Activated effector memory CD4-positive, alpha-beta T cell treated with Interleukin-2 at 50 U/mL for 16 hours (primary cell): ENCODE measurements around the gene YJEFN3.

Experiments
- DNase-seq: peaks from one replicate; pipeline ENCODE4 v3.0.0-alpha.2; 2020

Gene YJEFN3

GRCh38 chr19:19558055-19558454 lies 29.3 kb downstream of the YJEFN3 start:
- DNase-seq, result no peak

DNA sequence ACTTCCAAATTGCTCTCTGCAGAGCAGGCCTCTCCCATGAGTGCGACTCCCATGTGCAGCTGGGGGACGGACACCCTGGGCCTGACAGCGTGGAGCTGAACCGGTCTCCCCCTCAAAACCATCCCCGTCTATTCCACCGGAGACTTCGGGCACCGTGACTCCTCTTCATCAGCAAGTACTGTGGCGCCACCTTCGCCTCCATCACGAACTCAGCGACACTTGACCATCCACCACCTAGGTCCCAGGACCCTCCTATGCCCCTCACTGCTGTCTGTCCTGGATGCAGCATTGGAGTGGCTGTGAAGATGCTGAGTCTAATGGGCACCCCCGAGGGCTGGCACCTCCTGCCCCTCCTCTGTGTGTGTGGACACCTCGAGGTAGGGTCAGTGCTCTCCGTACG lies 29.9 kb downstream of the YJEFN3 start:
- no peak for DNase-seq

DNA sequence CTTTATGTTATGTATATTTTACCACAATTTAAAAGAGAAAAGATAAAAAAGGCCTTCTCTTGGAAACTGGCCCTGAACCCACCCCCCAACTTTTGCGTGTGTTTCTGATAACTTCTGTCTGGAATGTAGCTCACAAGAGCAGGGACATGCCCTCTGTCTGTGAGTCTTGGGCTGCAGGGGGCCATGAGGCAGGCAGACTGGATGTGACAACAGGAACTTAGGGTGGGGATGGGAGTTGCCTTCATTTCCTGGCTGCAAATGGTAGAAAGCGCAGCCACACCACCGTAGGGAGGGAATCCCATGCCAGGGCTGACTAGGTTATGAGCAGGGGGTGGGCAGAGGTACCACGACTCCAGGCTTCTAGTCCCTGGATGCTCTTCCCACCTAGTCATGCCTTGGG lies 31.2 kb downstream of the YJEFN3 start:
- DNase-seq, result no peak

DNA sequence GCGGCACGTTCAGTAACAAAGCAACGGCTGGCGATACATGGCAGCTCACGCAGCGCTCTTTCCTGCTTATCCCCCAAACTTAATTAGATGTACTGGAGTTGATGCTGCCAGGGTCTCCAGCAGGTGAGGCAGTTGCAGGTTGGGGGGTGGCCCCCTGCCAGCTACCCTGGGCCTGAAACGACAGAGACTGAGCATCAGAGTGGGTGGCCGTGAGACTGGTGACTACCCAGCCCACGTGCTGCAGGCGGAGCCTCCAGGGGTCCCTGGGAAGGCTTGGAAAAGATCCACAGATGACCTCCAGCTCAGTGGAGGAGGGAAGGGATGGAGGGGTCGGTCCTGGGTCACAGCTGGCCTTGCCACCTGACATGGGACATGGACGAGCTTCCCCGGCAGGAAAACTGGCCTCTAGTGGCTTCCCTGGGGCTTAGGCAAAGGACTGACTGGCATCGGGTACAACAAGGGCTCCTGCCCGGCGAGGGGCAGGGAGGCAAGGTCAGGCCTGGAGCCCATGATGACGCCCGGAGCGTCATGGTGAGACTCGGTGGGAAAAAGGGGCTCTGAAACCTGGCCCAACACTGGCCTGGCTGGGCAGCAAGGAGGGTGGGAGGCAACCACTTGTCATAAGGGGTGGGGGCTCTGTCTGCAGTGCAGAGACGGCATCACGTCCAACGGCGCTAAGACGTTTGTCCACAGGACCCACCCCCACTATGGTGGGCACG lies 33.4 kb downstream of the YJEFN3 start:
- DNase-seq, result no peak

DNA sequence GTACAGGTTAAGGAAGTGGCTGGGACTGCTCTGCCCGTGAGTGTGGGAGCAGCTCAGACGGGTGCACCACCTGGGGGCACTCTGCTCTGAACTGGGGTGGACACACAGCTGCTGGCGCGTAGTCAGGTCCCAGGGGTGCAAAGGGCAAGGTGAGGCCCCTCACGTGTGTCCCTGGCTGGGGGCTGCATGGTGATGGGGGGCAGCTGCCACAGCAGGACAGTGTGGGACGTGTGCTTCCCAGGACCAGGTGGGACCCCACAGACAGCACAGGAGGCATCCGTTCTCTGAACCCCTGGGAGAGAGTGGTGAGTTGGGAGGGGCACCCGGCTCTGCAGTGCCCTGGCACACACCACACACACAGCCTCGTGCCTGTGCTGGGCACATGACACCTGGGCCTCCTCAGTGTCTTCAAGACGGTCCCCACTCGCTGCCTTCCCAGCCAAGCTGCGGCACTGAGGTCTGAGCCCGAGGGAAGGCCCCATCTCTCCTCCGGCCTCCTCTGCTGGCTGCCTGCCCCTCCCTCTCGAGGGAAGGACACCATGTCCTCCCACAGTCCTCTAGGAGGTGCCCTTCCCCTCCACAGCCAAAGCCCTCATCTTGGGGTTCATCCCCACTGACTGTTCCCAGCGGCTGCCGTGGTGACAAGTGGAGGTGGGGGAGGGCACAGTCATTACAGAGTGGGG lies 34.1 kb downstream of the YJEFN3 start:
- peak; percentile 25 for DNase-seq

DNA sequence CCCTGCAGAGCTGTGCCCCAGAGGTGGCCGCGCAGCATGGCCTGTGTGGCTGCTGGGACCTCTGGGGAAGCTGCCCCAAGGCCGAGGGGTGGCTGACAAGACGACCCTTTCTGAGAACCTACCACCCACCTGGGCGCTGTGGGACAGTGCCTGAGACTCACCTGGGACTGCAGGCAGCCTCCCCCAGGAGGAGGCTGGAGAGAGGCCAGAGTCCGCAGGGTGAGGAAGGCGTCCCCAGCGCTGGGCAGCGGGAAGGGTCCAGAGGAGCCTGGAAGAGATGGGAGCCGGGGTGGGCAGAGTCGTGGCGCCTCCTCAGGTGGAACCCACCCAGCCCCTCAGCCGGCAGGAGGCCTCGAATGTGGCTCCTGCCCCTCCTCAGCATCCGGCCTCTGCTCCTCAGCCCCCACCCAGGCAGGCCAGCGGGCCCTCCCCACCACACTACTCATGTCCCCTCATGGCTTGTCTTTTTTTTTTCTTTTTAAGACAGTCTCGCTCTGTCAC lies 34.7 kb downstream of the YJEFN3 start:
- no peak for DNase-seq

DNA sequence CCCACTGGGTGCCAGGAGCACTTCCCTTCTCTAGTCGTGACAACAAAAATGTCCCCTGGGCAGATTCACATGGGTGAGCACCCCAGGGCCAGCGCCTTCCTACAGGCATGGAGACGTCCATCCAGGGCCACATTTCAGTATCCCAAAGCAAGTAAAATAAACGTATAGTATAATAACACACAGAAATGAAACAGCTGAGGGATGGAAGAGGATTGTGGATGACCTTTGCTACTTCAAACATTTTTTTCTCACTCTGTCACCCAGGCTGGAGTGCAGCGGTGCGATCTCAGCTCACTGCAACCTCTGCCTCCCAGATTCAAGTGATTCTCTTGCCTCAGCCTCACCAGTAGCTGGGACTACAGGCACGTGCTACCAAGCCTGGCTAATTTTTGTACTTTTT lies 37.6 kb downstream of the YJEFN3 start:
- DNase-seq, result no peak

GRCh38 chr19:19567391-19567790 lies 38.7 kb downstream of the YJEFN3 start:
- no peak for DNase-seq

- no peak for DNase-seq
Measured at GRCh38 chr19:19568802-19569756, 40.4 kb downstream of the YJEFN3 start.

- DNase-seq, result no peak
Measured at GRCh38 chr19:19570571-19570970, 41.9 kb downstream of the YJEFN3 start.

- DNase-seq, result no peak
Measured at GRCh38 chr19:19571071-19571786, 42.5 kb downstream of the YJEFN3 start.

- DNase-seq, result no peak
Measured at GRCh38 chr19:19575411-19575810, 46.7 kb downstream of the YJEFN3 start.

DNA sequence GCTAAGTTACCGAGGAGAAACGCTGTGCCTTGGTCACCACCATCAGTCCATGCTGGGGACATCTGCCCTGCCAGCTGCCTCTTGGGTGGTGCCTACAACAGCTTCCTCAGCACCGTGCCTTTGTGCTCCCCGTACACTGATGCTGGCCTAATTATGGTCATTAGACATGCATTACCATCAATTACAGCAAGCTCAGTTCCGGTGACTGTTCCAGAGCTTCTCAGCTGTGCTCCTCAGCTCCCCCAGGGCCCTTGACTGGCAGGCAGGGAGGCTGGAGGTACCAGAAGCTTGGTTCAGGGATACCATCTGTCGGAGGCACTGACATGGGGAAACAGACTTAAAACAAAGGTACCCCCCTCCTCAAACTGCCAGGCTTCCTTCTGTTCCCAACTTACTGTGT lies 49.5 kb downstream of the YJEFN3 start:
- no peak for DNase-seq

- DNase-seq, result no peak
Measured at GRCh38 chr19:19579533-19580361, 51.0 kb downstream of the YJEFN3 start.

- no peak for DNase-seq
Measured at GRCh38 chr19:19580418-19580817, 51.7 kb downstream of the YJEFN3 start.

GRCh38 chr19:19581391-19581790 lies 52.7 kb downstream of the YJEFN3 start:
- DNase-seq, result no peak

DNA sequence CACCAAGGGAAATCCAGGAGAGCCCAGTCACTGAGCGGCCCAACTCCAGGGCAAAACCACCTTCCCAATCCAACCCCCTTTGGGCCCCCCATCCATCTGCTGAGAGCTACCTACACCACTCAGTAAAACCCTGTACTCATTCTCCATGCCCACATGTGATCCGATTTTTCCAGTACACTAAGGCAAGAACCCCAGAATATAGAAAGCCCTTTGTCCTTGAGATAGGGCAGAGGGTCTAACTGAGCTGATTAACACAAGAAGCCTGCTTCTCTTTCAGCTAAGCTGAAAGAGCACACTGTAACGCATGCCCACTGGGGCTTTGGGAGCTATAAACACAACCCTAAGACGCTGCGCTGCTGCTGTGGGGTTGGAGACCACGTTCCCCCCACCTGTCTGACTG lies 53.8 kb downstream of the YJEFN3 start:
- DNase-seq, result no peak

- no peak for DNase-seq
Measured at GRCh38 chr19:19584356-19584755, 55.6 kb downstream of the YJEFN3 start.
